ENCODE results near the gene CSRNP2.

Gene CSRNP2, protein sequence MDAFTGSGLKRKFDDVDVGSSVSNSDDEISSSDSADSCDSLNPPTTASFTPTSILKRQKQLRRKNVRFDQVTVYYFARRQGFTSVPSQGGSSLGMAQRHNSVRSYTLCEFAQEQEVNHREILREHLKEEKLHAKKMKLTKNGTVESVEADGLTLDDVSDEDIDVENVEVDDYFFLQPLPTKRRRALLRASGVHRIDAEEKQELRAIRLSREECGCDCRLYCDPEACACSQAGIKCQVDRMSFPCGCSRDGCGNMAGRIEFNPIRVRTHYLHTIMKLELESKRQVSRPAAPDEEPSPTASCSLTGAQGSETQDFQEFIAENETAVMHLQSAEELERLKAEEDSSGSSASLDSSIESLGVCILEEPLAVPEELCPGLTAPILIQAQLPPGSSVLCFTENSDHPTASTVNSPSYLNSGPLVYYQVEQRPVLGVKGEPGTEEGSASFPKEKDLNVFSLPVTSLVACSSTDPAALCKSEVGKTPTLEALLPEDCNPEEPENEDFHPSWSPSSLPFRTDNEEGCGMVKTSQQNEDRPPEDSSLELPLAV

DNA sequence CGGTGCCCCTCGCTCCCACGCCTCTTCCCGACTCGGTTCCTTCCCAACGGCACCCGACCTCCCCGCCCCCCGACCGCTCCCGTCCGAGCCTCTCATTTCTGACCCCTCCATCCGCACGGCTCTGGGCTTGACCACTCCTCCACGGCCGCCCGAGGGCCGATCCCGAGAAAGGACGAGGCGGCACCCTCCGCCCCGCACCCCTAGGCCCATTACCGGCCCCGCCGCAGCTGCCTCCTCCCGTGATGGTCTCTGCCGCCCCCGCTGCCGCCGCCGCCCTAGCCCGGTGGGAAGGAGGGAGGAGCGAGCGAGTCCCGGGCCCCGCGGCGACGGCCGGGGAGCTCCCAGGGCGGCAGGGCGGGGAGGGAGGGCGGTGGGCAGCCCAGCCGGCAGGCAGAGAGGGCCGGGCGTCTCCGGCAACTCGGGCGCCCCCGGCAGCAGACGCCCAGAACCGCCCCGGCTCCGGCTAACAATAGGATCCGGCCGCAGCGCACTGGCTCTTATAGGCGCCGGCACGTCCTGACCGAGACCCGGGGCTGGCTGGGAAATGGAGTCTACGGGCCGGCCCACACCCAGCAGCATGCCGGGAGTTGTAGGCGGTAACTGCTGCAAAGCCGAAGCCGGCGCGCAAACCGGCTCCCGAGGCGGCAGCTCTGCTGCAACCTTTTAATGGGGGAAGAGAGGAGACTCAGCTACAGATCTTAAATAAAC is at the start of gene CSRNP2:
CSRNP2 (minus strand) TSS at position 471 of the 708 bp plus-strand sequence. CDS start 7,035 bp downstream, outside the sequence.
- peak; percentile 98 for DNase-seq (ENCODE audit: low read depth)
- peak; percentile 51 for TF ChIP-seq MYC (IDR thresholded peaks at IDR 0.05; ENCODE audit: low read depth, low read length)
- TF ChIP-seq MAX (IDR thresholded peaks at IDR 0.05; ENCODE audit: low read depth, low read length), result peak; percentile 48
- peak; percentile 95 for TF ChIP-seq POLR2A (IDR thresholded peaks at IDR 0.05; ENCODE audit: extremely low read depth, insufficient read length)
- TF ChIP-seq CTCF (IDR thresholded peaks at IDR 0.05; ENCODE audit: low read depth, low read length), result no peak
- H3K4me3 ChIP-seq (ENCODE audit: low read depth, low read length), result peak within 1 kb of the TSS; percentile 81

DNA sequence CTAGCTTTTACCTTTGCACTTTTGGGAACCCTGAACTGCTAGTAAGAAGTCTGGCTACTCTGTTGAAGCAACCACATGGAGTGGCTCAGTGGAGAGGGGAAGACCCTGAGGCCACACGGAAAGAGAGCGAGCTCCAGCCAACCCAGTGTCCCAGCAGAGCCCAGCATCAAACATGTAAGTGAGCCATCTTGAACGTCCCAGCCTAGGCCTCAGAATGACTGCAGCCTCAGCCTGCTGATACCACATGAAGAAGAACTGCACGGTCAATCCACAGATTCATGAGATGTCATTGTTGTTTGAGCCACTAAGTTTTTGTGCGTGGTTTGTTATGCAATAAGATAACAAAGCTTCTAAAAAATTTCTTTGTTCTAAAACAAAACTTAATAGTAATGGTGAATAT is 49.3 kb upstream of the CSRNP2 start:
- peak; percentile 42 for DNase-seq (ENCODE audit: low read depth)
- no peak overlapping the region for H3K4me3 ChIP-seq (ENCODE audit: low read depth, low read length)
- no peak for TF ChIP-seq MAX (IDR thresholded peaks at IDR 0.05; ENCODE audit: low read depth, low read length)
- no peak for TF ChIP-seq MYC (IDR thresholded peaks at IDR 0.05; ENCODE audit: low read depth, low read length)
- no peak for TF ChIP-seq CTCF (IDR thresholded peaks at IDR 0.05; ENCODE audit: low read depth, low read length)
- no peak for TF ChIP-seq POLR2A (IDR thresholded peaks at IDR 0.05; ENCODE audit: extremely low read depth, insufficient read length)

DNA sequence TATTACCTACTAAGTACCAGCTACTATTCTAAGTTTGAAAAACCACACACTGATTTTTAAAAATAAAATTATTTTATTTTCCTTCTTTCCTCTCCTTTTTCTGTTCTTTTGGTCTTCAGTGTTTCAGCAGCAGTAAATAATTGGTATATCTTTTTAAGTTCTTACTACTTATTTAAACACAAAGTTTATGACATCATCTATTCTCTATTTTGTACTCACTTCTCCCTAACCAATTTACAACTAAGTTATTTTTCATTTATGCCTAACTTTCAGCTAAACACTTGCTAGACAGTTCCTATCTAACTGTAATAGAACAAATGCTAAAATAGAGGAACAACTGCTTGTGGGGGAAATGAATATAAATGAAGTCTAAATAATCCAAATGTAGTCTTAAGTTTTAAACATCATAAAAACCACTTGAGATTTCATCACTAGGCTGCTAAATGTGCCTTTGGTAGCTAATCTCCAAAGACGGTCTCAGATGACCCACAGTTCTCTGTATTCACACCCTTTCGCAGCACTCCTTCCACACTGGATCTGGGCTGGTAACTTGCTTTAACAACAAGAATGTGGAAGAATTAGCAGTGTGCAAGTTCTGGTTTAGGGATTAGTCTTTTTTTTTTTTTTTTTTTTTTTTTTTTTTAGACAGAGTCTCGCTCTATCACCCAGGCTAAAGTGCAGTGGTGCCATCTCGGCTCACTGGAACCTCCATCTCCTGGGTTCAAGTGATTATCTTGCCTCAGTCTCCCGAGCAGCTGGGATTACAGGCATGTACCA is 48.5 kb upstream of the CSRNP2 start:
- no peak overlapping the region for H3K4me3 ChIP-seq (ENCODE audit: low read depth, low read length)
- TF ChIP-seq CTCF (IDR thresholded peaks at IDR 0.05; ENCODE audit: low read depth, low read length), result no peak
- TF ChIP-seq POLR2A (IDR thresholded peaks at IDR 0.05; ENCODE audit: extremely low read depth, insufficient read length), result no peak
- no peak for TF ChIP-seq MAX (IDR thresholded peaks at IDR 0.05; ENCODE audit: low read depth, low read length)
- DNase-seq (ENCODE audit: low read depth), result no peak

DNA sequence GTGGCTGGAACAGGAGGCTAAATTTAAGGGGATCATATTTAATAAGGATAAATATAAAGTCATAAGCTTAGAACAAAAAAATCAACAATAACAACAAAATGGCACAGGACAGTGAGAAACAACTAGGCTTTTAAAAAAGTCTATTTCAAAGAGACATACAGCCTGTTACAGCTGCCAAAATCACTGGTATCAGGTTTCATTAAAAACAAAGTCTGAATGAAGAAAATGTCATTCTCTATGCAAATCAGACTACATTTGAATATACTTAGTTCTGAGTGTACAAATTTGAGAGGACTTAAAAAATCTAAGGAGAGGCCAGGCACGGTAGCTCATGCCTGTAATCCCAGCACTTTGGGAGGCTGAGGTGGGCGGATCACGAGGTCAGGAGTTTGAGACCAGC is 45.5 kb upstream of the CSRNP2 start:
- H3K4me3 ChIP-seq (ENCODE audit: low read depth, low read length), result no peak overlapping the region
- DNase-seq (ENCODE audit: low read depth), result no peak
- TF ChIP-seq POLR2A (IDR thresholded peaks at IDR 0.05; ENCODE audit: extremely low read depth, insufficient read length) (no peak), CTCF (IDR thresholded peaks at IDR 0.05; ENCODE audit: low read depth, low read length) (no peak), MYC (IDR thresholded peaks at IDR 0.05; ENCODE audit: low read depth, low read length) (no peak), MAX (IDR thresholded peaks at IDR 0.05; ENCODE audit: low read depth, low read length) (no peak)

DNA sequence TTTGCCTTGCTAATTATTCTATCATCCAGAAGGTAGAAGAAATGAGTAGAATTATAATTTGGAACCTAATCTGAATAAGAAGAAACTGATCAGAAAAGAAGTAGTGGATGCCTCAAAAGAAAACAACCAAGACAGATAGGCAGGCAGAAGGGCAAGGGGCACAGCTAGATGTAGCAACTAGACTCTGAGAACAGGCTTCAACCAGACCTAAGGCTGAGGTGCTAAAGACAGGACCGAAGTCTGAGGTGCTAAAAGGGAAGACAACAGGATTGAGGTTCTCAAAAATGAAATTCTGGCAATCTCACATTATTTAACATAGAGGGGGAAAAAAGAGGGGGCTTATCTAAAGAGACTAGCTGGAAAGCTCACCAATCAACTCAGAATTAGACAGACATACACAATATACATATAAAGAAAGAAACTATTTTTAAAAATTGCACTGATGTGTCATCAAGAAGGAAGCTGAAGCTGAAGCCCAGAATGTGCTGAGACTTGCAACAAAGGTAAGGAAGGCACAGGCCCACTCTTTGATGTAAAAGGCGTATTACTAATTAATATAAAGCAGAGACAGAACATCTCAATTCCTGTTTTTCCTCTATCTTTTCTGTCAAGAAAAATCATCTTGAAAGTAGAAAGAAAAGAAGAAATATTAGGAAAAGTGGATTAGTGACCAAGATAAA is 43.8 kb upstream of the CSRNP2 start:
- no peak overlapping the region for H3K4me3 ChIP-seq (ENCODE audit: low read depth, low read length)
- TF ChIP-seq POLR2A (IDR thresholded peaks at IDR 0.05; ENCODE audit: extremely low read depth, insufficient read length), result no peak
- TF ChIP-seq MAX (IDR thresholded peaks at IDR 0.05; ENCODE audit: low read depth, low read length), result no peak
- no peak for TF ChIP-seq MYC (IDR thresholded peaks at IDR 0.05; ENCODE audit: low read depth, low read length)
- no peak for TF ChIP-seq CTCF (IDR thresholded peaks at IDR 0.05; ENCODE audit: low read depth, low read length)
- DNase-seq (ENCODE audit: low read depth), result no peak

Measured in NB4 (cell line).